Body of pancreas (tissue), 4 donors: ENCODE measurements around the gene KRTAP5-9.
"Not testable (repeated sequence)": the region's sequence is repeated elsewhere in the genome, so short reads cannot be mapped to it uniquely, and the experiment has no call there.

ENCODE experiments used
- CTCF ChIP-seq, 7 experiments: fragments of 450-650 bp in 4 of 7; fragments of 200-600 bp in 3 of 7; sonication (generic) in 3 of 7; IDR thresholded peaks; one replicate each; pipeline ENCODE4 v1.5.1; 2016 to 2019; ENCODE audit warnings: antibody characterized with exemption in 7 of 7
- POLR2A ChIP-seq, 3 donors: fragments of 450-650 bp; IDR thresholded peaks; one replicate each; pipeline ENCODE4 v1.6.1; 2016; ENCODE audit warnings: antibody characterized with exemption in 3 of 3, mild to moderate bottlenecking in 2 of 3

- TF ChIP-seq CTCF, POLR2A (IDR thresholded peaks at IDR 0.05): not testable (repeated sequence)
Observed at GRCh38 chr11:71537977-71538665, 10.1 kb upstream of the KRTAP5-9 start, which contains the start of gene KRTAP5-8.
